ENCODE results near the gene MYRF.

DNA sequence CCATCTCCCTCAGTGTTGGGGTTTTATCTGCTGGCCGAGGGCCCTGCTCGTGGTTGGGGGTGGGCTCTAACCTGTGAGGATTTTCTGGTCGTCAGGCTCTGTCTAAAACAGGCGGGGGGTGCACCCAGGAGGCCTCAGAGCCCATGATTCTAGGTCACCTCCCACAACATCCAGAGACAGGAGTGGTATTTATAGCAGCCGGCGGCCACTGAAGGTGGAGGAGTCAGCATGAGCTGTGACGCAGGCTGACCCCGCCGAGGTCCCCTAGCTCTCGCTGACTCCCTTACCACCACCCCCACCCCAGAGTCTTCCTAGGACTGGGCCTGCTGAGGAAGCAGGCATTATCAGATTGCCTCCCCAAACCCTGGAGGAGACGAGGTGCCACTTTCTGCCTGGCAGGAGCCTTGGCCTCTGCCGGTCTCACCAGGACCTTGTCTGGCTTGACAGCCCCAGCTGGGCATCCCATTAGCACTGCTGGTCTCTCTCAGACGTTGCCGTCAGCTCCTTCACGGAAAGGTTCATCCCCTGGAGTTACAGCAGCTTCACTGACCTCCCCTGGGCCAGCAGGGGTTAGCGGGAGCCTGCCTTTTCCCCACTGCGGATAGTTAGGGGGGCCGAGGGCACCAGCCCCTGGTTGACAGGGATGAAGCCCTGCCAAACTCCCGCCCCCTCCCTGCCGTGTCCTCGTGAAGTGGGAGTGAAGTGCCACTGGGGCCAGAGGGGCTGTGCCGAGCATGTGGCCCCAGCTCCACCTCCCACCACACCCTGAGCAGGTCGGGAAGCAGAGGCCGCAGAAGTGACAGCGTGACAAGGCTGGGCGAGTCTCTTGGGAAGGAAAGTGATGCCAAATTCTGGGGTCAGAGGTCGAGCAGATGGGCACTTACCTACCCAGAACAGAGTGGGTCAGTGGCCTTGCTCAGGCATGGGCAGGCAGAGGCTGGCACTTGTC, 45.7 kb upstream of the MYRF start:
- TF ChIP-seq, protein P1, sequence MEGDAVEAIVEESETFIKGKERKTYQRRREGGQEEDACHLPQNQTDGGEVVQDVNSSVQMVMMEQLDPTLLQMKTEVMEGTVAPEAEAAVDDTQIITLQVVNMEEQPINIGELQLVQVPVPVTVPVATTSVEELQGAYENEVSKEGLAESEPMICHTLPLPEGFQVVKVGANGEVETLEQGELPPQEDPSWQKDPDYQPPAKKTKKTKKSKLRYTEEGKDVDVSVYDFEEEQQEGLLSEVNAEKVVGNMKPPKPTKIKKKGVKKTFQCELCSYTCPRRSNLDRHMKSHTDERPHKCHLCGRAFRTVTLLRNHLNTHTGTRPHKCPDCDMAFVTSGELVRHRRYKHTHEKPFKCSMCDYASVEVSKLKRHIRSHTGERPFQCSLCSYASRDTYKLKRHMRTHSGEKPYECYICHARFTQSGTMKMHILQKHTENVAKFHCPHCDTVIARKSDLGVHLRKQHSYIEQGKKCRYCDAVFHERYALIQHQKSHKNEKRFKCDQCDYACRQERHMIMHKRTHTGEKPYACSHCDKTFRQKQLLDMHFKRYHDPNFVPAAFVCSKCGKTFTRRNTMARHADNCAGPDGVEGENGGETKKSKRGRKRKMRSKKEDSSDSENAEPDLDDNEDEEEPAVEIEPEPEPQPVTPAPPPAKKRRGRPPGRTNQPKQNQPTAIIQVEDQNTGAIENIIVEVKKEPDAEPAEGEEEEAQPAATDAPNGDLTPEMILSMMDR (IDR thresholded peaks at IDR 0.05), result no peak
- no peak for TF ChIP-seq POLR2A (IDR thresholded peaks at IDR 0.05)

Data from adrenal gland (tissue), 5 donors.